ENCODE results near the gene NCAM1. TPM values are rescaled to one million over a fixed set of nuclear protein-coding genes. Genes with fewer than 3 reads are reported as not detected.

NCAM1 gene
- total RNA-seq, 1 experiment from 2014 or later = 0.33 TPM

GRCh38 chr11:113148652-113149051, 187.4 kb downstream of the NCAM1 start:
- Histone ChIP-seq H3K36me3 (ENCODE audit: low read depth) (no peaks in the 10 kb centered on the region), H3K9me2 (ENCODE audit: insufficient read depth) (0 out of 2 replicates have a peak, but pooled peaks cover 4% of the 10 kb centered on the region), H3K79me2 (ENCODE audit: low read depth) (no peaks in the 10 kb centered on the region), H3F3A (ENCODE audit: insufficient read depth, low read depth) (no peaks in the 10 kb centered on the region), H4K20me1 (ENCODE audit: insufficient read depth) (no peaks in the 10 kb centered on the region; the same call in 1 of the 2 replicates), H3K27me3 (ENCODE audit: insufficient read depth, low read depth) (no peaks in the 10 kb centered on the region), H3K4me2 (no peak overlapping the region), H3K4me3 (no peak overlapping the region), H3K4me1 (replicated peaks; ENCODE audit: insufficient read depth) (no peaks in the 10 kb centered on the region), H3K9me3 (ENCODE audit: insufficient read depth, low read depth) (no peaks in the 10 kb centered on the region), H3K27ac (no peak overlapping the region), H2AFZ (no peak overlapping the region)
- no peak for DNase-seq
- TF ChIP-seq EZH2 (IDR thresholded peaks at IDR 0.05; ENCODE audit: low read depth) (no peak), CTCF (conservative IDR thresholded peaks at IDR 0.05) (no peak)
- ChIA-PET CTCF (no interaction called here), POLR2A (ENCODE audit: unreplicated experiment) (no interaction called here)
- intact Hi-C loops (cut with micrococcal nuclease; ENCODE audit: unreplicated experiment) = no loop called here
- BruUV-seq (replicated peaks) = no TSS peak

GRCh38 chr11:113151521-113151920, 190.3 kb downstream of the NCAM1 start:
- Histone ChIP-seq H3K4me2 (no peak overlapping the region), H4K20me1 (ENCODE audit: insufficient read depth) (no peaks in the 10 kb centered on the region; the same call in 1 of the 2 replicates), H3K9me2 (ENCODE audit: insufficient read depth) (0 out of 2 replicates have a peak, but pooled peaks cover 4% of the 10 kb centered on the region), H3K4me3 (no peak overlapping the region), H3K27me3 (ENCODE audit: insufficient read depth, low read depth) (no peaks in the 10 kb centered on the region), H3K4me1 (replicated peaks; ENCODE audit: insufficient read depth) (no peaks in the 10 kb centered on the region), H2AFZ (no peak overlapping the region), H3K36me3 (ENCODE audit: low read depth) (no peaks in the 10 kb centered on the region), H3K9me3 (ENCODE audit: insufficient read depth, low read depth) (no peaks in the 10 kb centered on the region), H3K79me2 (ENCODE audit: low read depth) (no peaks in the 10 kb centered on the region), H3K27ac (no peak overlapping the region), H3F3A (ENCODE audit: insufficient read depth, low read depth) (no peaks in the 10 kb centered on the region)
- DNase-seq = no peak
- ChIA-PET CTCF (no interaction called here), POLR2A (ENCODE audit: unreplicated experiment) (no interaction called here)
- no peak for TF ChIP-seq CTCF (conservative IDR thresholded peaks at IDR 0.05)
- TF ChIP-seq EZH2 (IDR thresholded peaks at IDR 0.05; ENCODE audit: low read depth) = no peak
- intact Hi-C loops (cut with micrococcal nuclease; ENCODE audit: unreplicated experiment) = no loop called here
- no TSS peak for BruUV-seq (replicated peaks)

GRCh38 chr11:113152500-113152899, 191.3 kb downstream of the NCAM1 start:
- no peaks in the 10 kb centered on the region for H3K79me2 ChIP-seq (ENCODE audit: low read depth)
- no peak for DNase-seq
- no peaks in the 10 kb centered on the region for H3K36me3 ChIP-seq (ENCODE audit: low read depth)
- no peaks in the 10 kb centered on the region for H3K9me3 ChIP-seq (ENCODE audit: insufficient read depth, low read depth)
- ChIA-PET POLR2A (ENCODE audit: unreplicated experiment) (no interaction called here), CTCF (no interaction called here)
- no peak overlapping the region for H3K4me2 ChIP-seq
- no peaks in the 10 kb centered on the region; the same call in 1 of the 2 replicates for H4K20me1 ChIP-seq (ENCODE audit: insufficient read depth)
- no TSS peak for BruUV-seq (replicated peaks)
- TF ChIP-seq CTCF (conservative IDR thresholded peaks at IDR 0.05) (no peak), EZH2 (IDR thresholded peaks at IDR 0.05; ENCODE audit: low read depth) (no peak)
- no peak overlapping the region for H3K4me3 ChIP-seq
- 0 out of 2 replicates have a peak, but pooled peaks cover 4% of the 10 kb centered on the region for H3K9me2 ChIP-seq (ENCODE audit: insufficient read depth)
- no peaks in the 10 kb centered on the region for H3K4me1 ChIP-seq (replicated peaks; ENCODE audit: insufficient read depth)
- intact Hi-C loops (cut with micrococcal nuclease; ENCODE audit: unreplicated experiment) = no loop called here
- H3F3A ChIP-seq (ENCODE audit: insufficient read depth, low read depth) = no peaks in the 10 kb centered on the region
- no peak overlapping the region for H2AFZ ChIP-seq
- H3K27ac ChIP-seq = no peak overlapping the region
- no peaks in the 10 kb centered on the region for H3K27me3 ChIP-seq (ENCODE audit: insufficient read depth, low read depth)
